Transverse colon (tissue), 4 donors: ENCODE results near the gene RSPH10B2. TPM values are rescaled to one million over a fixed set of nuclear protein-coding genes. Genes with fewer than 3 reads are reported as not detected.
"Not testable (repeated sequence)": the region's sequence is repeated elsewhere in the genome, so short reads cannot be mapped to it uniquely, and the experiment has no call there.

Source experiments
- DNase-seq: peaks from one replicate; pipeline ENCODE4 v3.0.0-alpha.2; 2019
- H3K27ac ChIP-seq, 4 donors: fragments of 200-600 bp; sonication (generic); 2 replicates each; pipeline ENCODE4 v1.5.1; 2016 to 2018; ENCODE audit warnings: inconsistent platforms in 4 of 4
- H3K27me3 ChIP-seq: fragments of 200-600 bp; sonication (generic); 2 replicates; pipeline ENCODE4 v1.5.1; 2017; ENCODE audit warnings: inconsistent platforms
- H3K36me3 ChIP-seq, 4 donors: fragments of 200-600 bp; sonication (generic); 2 replicates each; pipeline ENCODE4 v1.5.1; 2017 to 2019; ENCODE audit warnings: inconsistent platforms in 4 of 4
- H3K4me1 ChIP-seq, 4 donors: fragments of 200-600 bp; sonication (generic); 2 replicates each; pipeline ENCODE4 v1.5.1; 2017 to 2020; ENCODE audit warnings: inconsistent platforms in 4 of 4
- H3K4me3 ChIP-seq, 4 donors: fragments of 200-600 bp; sonication (generic); 1 replicate in 1 of 4; 2 replicates in 3 of 4; pipeline versions ENCODE4 v1.5.1 to v1.6.1; 2017 to 2019; ENCODE audit warnings: inconsistent platforms in 4 of 4
- H3K9me3 ChIP-seq, 2 donors: fragments of 200-600 bp; sonication (generic); 2 replicates each; pipeline ENCODE4 v1.5.1; 2017 to 2019; ENCODE audit warnings: inconsistent platforms in 2 of 2
- CTCF ChIP-seq, 5 experiments: fragments of 200-600 bp in 3 of 5; fragments of 450-650 bp in 2 of 5; sonication (generic) in 3 of 5; IDR thresholded peaks; 1 replicate in 2 of 5; 2 replicates in 3 of 5; pipeline ENCODE4 v1.5.1; 2016 to 2017; ENCODE audit warnings: antibody characterized with exemption in 5 of 5, inconsistent platforms in 3 of 5, mild to moderate bottlenecking in 2 of 5, moderate library complexity in 1 of 5
- EP300 ChIP-seq: sonication (generic); formaldehyde crosslinking; IDR thresholded peaks from one replicate; pipeline ENCODE4 v1.6.1; 2017; ENCODE audit warnings: antibody characterized with exemption, low read depth
- POLR2A ChIP-seq: fragments of 450-650 bp; IDR thresholded peaks from one replicate; pipeline ENCODE4 v1.6.1; 2016; ENCODE audit warnings: antibody characterized with exemption, mild to moderate bottlenecking, moderate library complexity
- POLR2AphosphoS5 ChIP-seq, 3 donors: sonication (generic); formaldehyde crosslinking; IDR thresholded peaks; one replicate each; pipeline ENCODE4 v1.6.1; 2016; ENCODE audit warnings: antibody characterized with exemption in 3 of 3
- WGBS, 2 donors: methylation state at CpG; one replicate each; pipeline ENCODE4 v1.1.5; 2018; ENCODE audit warnings: low coverage in 1 of 2; 5-methylcytosine and 5-hydroxymethylcytosine counted together
- in situ Hi-C, 4 donors: fragments of 200-750 bp; cut with MboI; loops; one replicate each; pipeline versions ENCODE4 v1.15.0 to v1.15.1; 2017; ENCODE audit warnings: low sequenced_read_pairs in 3 of 4, low pct_ligation_motif_present in 1 of 4, low pct_unique_long_range_greater_than_20kb in 1 of 4
- intact Hi-C: fragments of 100-400 bp; cut with DNase I; formaldehyde crosslinking; loops from one replicate; pipeline ENCODE4 v1.15.1; 2023; ENCODE audit warnings: low total_unique reads
- total RNA-seq, 4 donors: library from RNA; depleted of rRNA; stranded (reverse); fragments of >200 nt; gene quantifications; one replicate each; pipeline ENCODE4 v1.1.0, GENCODE V29; 2016

Gene RSPH10B2
- total RNA-seq, 4 donors from 2014 or later: 0.68 TPM; not detected in 3

DNA sequence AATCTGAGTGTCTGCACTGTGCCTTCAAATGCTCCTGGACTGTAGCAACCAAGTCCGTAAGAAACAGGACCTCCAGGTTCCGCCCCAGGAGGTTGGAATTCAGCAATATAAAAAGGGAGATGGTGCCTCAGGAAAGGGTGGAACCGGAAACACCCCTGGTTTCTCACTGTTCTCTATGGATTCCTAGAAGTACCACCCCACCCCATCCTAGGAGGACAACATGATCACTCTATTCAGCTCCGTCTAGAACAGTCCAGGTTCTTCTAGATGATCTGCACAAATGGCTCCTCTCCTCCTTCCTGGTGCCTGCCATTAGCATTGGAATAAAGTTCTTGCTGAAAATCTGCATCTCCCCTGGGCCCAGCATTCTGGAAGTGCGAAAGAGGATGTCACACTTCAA, 39.5 kb upstream of the RSPH10B2 start:
- H3K4me3 ChIP-seq: no peak overlapping the region
- no peaks in the 10 kb centered on the region for H3K4me1 ChIP-seq
- no peak overlapping the region for H3K27ac ChIP-seq
- TF ChIP-seq EP300: no peak
- TF ChIP-seq POLR2A: no peak
- no peak for TF ChIP-seq POLR2AphosphoS5 (IDR thresholded peaks at IDR 0.05)
- no peak for TF ChIP-seq CTCF (IDR thresholded peaks at IDR 0.05)
- no peaks in the 10 kb centered on the region for H3K36me3 ChIP-seq
- no peaks in the 10 kb centered on the region for H3K27me3 ChIP-seq
- WGBS, 2 donors: 80% methylated on average over 5 of the region's 5 CpGs; no CpG with 5 or more reads in 1 of the 2 donors
- in situ Hi-C loops (no loop called here), intact Hi-C loops (no loop called here)
- no peak for DNase-seq
- H3K9me3 ChIP-seq: no peaks in the 10 kb centered on the region

- H3K27ac ChIP-seq, H3K27me3 ChIP-seq, H3K9me3 ChIP-seq, in situ Hi-C loops, H3K36me3 ChIP-seq, H3K4me1 ChIP-seq, H3K4me3 ChIP-seq, DNase-seq, intact Hi-C loops: not testable (repeated sequence)
- 83% methylated on average over 9 of the region's 9 CpGs; no CpG with 5 or more reads in 1 of the 2 donors for WGBS, 2 donors
Observed at GRCh38 chr7:6715898-6716297, 38.0 kb upstream of the RSPH10B2 start.

- intact Hi-C loops: no loop called here
- H3K27ac ChIP-seq: no peak overlapping the region
- H3K27me3 ChIP-seq: peaks cover 4% of the 10 kb centered on the region
- H3K4me3 ChIP-seq: no peak overlapping the region
- TF ChIP-seq POLR2AphosphoS5 (IDR thresholded peaks at IDR 0.05) (no peak), POLR2A (no peak), EP300 (no peak), CTCF (IDR thresholded peaks at IDR 0.05) (peak in 2 of 5 experiments; percentile 3 to 9)
- no peaks in the 10 kb centered on the region for H3K9me3 ChIP-seq
- 56 to 71% methylated on average over 5 to 6 of the region's 6 CpGs for WGBS, 2 donors
- DNase-seq: no peak
- no peaks in the 10 kb centered on the region for H3K36me3 ChIP-seq
- in situ Hi-C loops: no loop called here
- no peaks in the 10 kb centered on the region for H3K4me1 ChIP-seq
Observed at GRCh38 chr7:6718124-6718523, 35.8 kb upstream of the RSPH10B2 start.

GRCh38 chr7:6724351-6724750, 29.6 kb upstream of the RSPH10B2 start:
- 86 to 93% methylated on average over 4 of the region's 4 CpGs for WGBS, 2 donors
- H3K9me3 ChIP-seq, H3K36me3 ChIP-seq, H3K4me3 ChIP-seq, in situ Hi-C loops, H3K27ac ChIP-seq, H3K4me1 ChIP-seq, H3K27me3 ChIP-seq, intact Hi-C loops, DNase-seq: not testable (repeated sequence)

- Histone ChIP-seq H3K4me1 (peaks cover 0 to 7% (median 2%) of the 10 kb centered on the region in 4 donors), H3K27ac (no peak overlapping the region), H3K4me3 (no peak overlapping the region), H3K36me3 (no peaks in the 10 kb centered on the region), H3K9me3 (no peaks in the 10 kb centered on the region), H3K27me3 (peaks cover 9% of the 10 kb centered on the region)
- intact Hi-C loops (no loop called here), in situ Hi-C loops (no loop called here)
- DNase-seq: peak; percentile 43
- no peak for TF ChIP-seq CTCF (IDR thresholded peaks at IDR 0.05)
- no peak for TF ChIP-seq EP300
- TF ChIP-seq POLR2AphosphoS5 (IDR thresholded peaks at IDR 0.05): no peak
- no peak for TF ChIP-seq POLR2A
- 75 to 79% methylated on average over 2 to 10 of the region's 10 CpGs for WGBS, 2 donors
Observed at GRCh38 chr7:6725003-6725402, 28.9 kb upstream of the RSPH10B2 start.

DNA sequence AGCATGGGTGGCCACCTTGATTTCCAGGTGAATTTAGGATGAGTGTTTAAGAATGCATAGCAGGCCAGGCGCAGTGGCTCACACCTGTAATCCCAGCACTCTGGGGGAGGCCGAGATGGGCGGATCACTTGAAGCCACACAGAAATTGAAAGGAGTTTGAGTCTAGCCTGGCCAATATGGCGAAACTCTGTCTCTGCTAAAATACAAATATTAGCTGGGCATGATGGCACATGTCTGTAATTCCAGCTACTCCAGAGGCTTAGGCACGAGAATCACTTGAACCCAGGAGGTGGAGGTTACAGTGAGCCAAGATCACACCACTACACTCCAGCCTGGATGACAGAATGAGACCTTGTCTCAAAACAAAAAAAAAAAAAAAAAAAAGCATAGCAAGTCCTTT, 27.6 kb upstream of the RSPH10B2 start:
- H3K27ac ChIP-seq, H3K27me3 ChIP-seq, intact Hi-C loops, H3K9me3 ChIP-seq, in situ Hi-C loops, H3K4me3 ChIP-seq, H3K36me3 ChIP-seq, DNase-seq: not testable (repeated sequence)
- H3K4me1 ChIP-seq: peaks cover 3 to 15% (median 10%) of the 10 kb centered on the region in 4 donors
- whole genome bisulfite sequencing, 2 donors: 90 to 93% methylated on average over 2 to 5 of the region's 5 CpGs
